Neuronal stem cell (in vitro differentiated cells): ENCODE results near the gene NGF.
"Not testable (repeated sequence)": the region's sequence is repeated elsewhere in the genome, so short reads cannot be mapped to it uniquely, and the experiment has no call there.

Experiments
- DNase-seq: peaks from one replicate; pipeline ENCODE4 v3.0.0-alpha.2; 2013; ENCODE audit warnings: low spot score
- H2AFZ ChIP-seq: one replicate; pipeline ENCODE4 v1.6.1; 2013; ENCODE audit warnings: mild to moderate bottlenecking, low read length, inconsistent platforms
- H2AK5ac ChIP-seq: 2 replicates; pipeline ENCODE4 v1.6.1; 2013; ENCODE audit warnings: low read depth, mild to moderate bottlenecking, inconsistent platforms, low read length, moderate library complexity, mixed read lengths
- H2BK120ac ChIP-seq: 2 replicates; pipeline ENCODE4 v1.6.1; 2013; ENCODE audit warnings: low read depth, mild to moderate bottlenecking, inconsistent platforms, low read length, moderate library complexity, mixed read lengths
- H2BK12ac ChIP-seq: one replicate; pipeline ENCODE4 v1.6.1; 2013; ENCODE audit warnings: low read length, inconsistent platforms
- H2BK15ac ChIP-seq: 2 replicates; pipeline ENCODE4 v1.6.1; 2013; ENCODE audit warnings: mild to moderate bottlenecking, low read length, inconsistent platforms, mixed read lengths
- H2BK5ac ChIP-seq: one replicate; pipeline ENCODE4 v1.6.1; 2013; ENCODE audit warnings: inconsistent platforms, mild to moderate bottlenecking, low read length, moderate library complexity
- H3K14ac ChIP-seq: one replicate; pipeline ENCODE4 v1.6.1; 2013; ENCODE audit warnings: low read length, inconsistent platforms
- H3K18ac ChIP-seq: 2 replicates; pipeline ENCODE4 v1.6.1; 2013; ENCODE audit warnings: low read length, inconsistent platforms
- H3K23ac ChIP-seq: 2 replicates; pipeline ENCODE4 v1.6.1; 2013; ENCODE audit warnings: low read depth, mild to moderate bottlenecking, mixed read lengths, low read length, inconsistent platforms; ENCODE audit not compliant: poor library complexity
- H3K27ac ChIP-seq: replicated peaks from 3 replicates; pipeline ENCODE4 v1.5.1; 2013; ENCODE audit warnings: low read length, inconsistent platforms
- H3K27me3 ChIP-seq, 3 experiments: 2 replicates each; pipeline ENCODE4 v1.6.1; 2013; ENCODE audit warnings: low read length in 3 of 3, mild to moderate bottlenecking in 2 of 3, inconsistent platforms in 1 of 3, low read depth in 1 of 3, mixed read lengths in 1 of 3, moderate library complexity in 1 of 3; ENCODE audit not compliant: control insufficient read depth in 3 of 3, insufficient read depth in 3 of 3
- H3K36me3 ChIP-seq, 2 donors: replicated peaks in 1 of 2; 2 replicates each; pipeline ENCODE4 v1.6.1; 2013; ENCODE audit warnings: low read length in 2 of 2; ENCODE audit not compliant: control insufficient read depth in 2 of 2, insufficient read depth in 2 of 2
- H3K4ac ChIP-seq: 2 replicates; pipeline ENCODE4 v1.6.1; 2013; ENCODE audit warnings: inconsistent platforms, mild to moderate bottlenecking, low read length, moderate library complexity
- H3K4me1 ChIP-seq, 2 donors: 1 replicate in 1 of 2; 2 replicates in 1 of 2; pipeline ENCODE4 v1.6.1; 2013; ENCODE audit warnings: low read length in 2 of 2, low read depth in 1 of 2; ENCODE audit not compliant: control insufficient read depth in 2 of 2, insufficient read depth in 1 of 2
- H3K4me2 ChIP-seq: one replicate; pipeline ENCODE4 v1.6.1; 2013; ENCODE audit warnings: mild to moderate bottlenecking, low read length, inconsistent platforms; ENCODE audit not compliant: insufficient read depth, poor library complexity, severe bottlenecking
- H3K4me3 ChIP-seq, 2 donors: 2 replicates each; pipeline ENCODE4 v1.5.1; 2013; ENCODE audit warnings: low read length in 2 of 2, mild to moderate bottlenecking in 2 of 2, inconsistent platforms in 1 of 2, moderate library complexity in 1 of 2
- H3K79me1 ChIP-seq: one replicate; pipeline ENCODE4 v1.6.1; 2013; ENCODE audit warnings: low read depth, mild to moderate bottlenecking, inconsistent platforms, low read length, moderate library complexity
- H3K9ac ChIP-seq: one replicate; pipeline ENCODE4 v1.6.1; 2013; ENCODE audit warnings: mild to moderate bottlenecking, low read depth, low read length, inconsistent platforms; ENCODE audit not compliant: poor library complexity
- H3K9me3 ChIP-seq, 2 donors: replicated peaks in 1 of 2; 2 replicates each; pipeline versions ENCODE3 to v1.6.1; 2013; ENCODE audit warnings: low read length in 2 of 2, mild to moderate bottlenecking in 2 of 2, inconsistent platforms in 1 of 2, low read depth in 1 of 2, mixed read lengths in 1 of 2, moderate library complexity in 1 of 2; ENCODE audit not compliant: control insufficient read depth in 2 of 2, insufficient read depth in 1 of 2
- H4K8ac ChIP-seq: one replicate; pipeline ENCODE4 v1.6.1; 2013; ENCODE audit warnings: low read depth, mild to moderate bottlenecking, inconsistent platforms, low read length, moderate library complexity
- H4K91ac ChIP-seq: one replicate; pipeline ENCODE4 v1.6.1; 2013; ENCODE audit warnings: low read length, low read depth, mild to moderate bottlenecking, inconsistent platforms; ENCODE audit not compliant: poor library complexity
- WGBS, 2 donors: extraction: QIAGEN DNeasy Blood & Tissue Kit; methylation state at CpG; one replicate each; pipeline ENCODE4 v1.1.7; 2013; ENCODE audit warnings: missing lambda C conversion rate in 2 of 2, mixed read lengths in 1 of 2; ENCODE audit not compliant: insufficient read length in 2 of 2, insufficient replicate concordance in 1 of 2; ENCODE audit errors: extremely low coverage in 2 of 2; 5-methylcytosine and 5-hydroxymethylcytosine counted together

NGF gene

GRCh38 chr1:115364046-115364779 lies 26.2 kb upstream of the NGF start:
- Histone ChIP-seq H3K36me3 (no peaks in the 10 kb centered on the region), H3K9ac (no peak overlapping the region), H3K14ac (no peak overlapping the region), H4K91ac (no peak overlapping the region), H2BK5ac (no peak overlapping the region), H3K4me3 (no peak overlapping the region), H2BK120ac (no peak overlapping the region), H3K27me3 (no peaks in the 10 kb centered on the region), H2BK15ac (no peak overlapping the region), H2AFZ (no peak overlapping the region), H3K4ac (no peak overlapping the region), H3K23ac (no peak overlapping the region), H3K79me1 (no peaks in the 10 kb centered on the region), H4K8ac (no peak overlapping the region), H2AK5ac (no peak overlapping the region), H3K4me1 (no peaks in the 10 kb centered on the region), H2BK12ac (no peak overlapping the region), H3K18ac (no peak overlapping the region), H3K4me2 (no peak overlapping the region), H3K9me3 (no peaks in the 10 kb centered on the region), H3K27ac (no peak overlapping the region)
- no CpG with 5 or more reads among the region's 7 CpGs for WGBS, 2 donors
- no peak for DNase-seq

- no peak overlapping the region for H2BK5ac ChIP-seq
- no peak overlapping the region for H4K91ac ChIP-seq
- H3K18ac ChIP-seq, result no peak overlapping the region
- H4K8ac ChIP-seq, result no peak overlapping the region
- DNase-seq, result no peak
- H2AK5ac ChIP-seq, result no peak overlapping the region
- no CpG with 5 or more reads among the region's 1 CpG for whole genome bisulfite sequencing, 2 donors
- H3K27me3 ChIP-seq, result no peaks in the 10 kb centered on the region
- no peak overlapping the region for H2BK120ac ChIP-seq
- no peaks in the 10 kb centered on the region for H3K36me3 ChIP-seq
- H3K4ac ChIP-seq, result no peak overlapping the region
- H2BK15ac ChIP-seq, result no peak overlapping the region
- H2BK12ac ChIP-seq, result no peak overlapping the region
- H3K79me1 ChIP-seq, result no peaks in the 10 kb centered on the region
- no peak overlapping the region for H2AFZ ChIP-seq
- no peak overlapping the region for H3K23ac ChIP-seq
- H3K4me3 ChIP-seq, result no peak overlapping the region
- H3K4me1 ChIP-seq, result no peaks in the 10 kb centered on the region
- H3K9ac ChIP-seq, result no peak overlapping the region
- H3K27ac ChIP-seq, result no peak overlapping the region
- H3K4me2 ChIP-seq, result no peak overlapping the region
- H3K9me3 ChIP-seq, result no peaks in the 10 kb centered on the region
- no peak overlapping the region for H3K14ac ChIP-seq
Measured at GRCh38 chr1:115363171-115363570, 25.1 kb upstream of the NGF start.

GRCh38 chr1:115360505-115361129 lies 22.6 kb upstream of the NGF start:
- not testable (repeated sequence) for H3K4me3 ChIP-seq, H4K8ac ChIP-seq, H3K4me2 ChIP-seq, H3K9ac ChIP-seq, H3K23ac ChIP-seq, H2BK120ac ChIP-seq, H2BK12ac ChIP-seq, H2AK5ac ChIP-seq, H3K36me3 ChIP-seq, H3K18ac ChIP-seq, H2AFZ ChIP-seq, H2BK5ac ChIP-seq, H3K4me1 ChIP-seq, DNase-seq, H3K9me3 ChIP-seq, H3K27me3 ChIP-seq, H4K91ac ChIP-seq, H2BK15ac ChIP-seq, H3K4ac ChIP-seq, H3K79me1 ChIP-seq, H3K27ac ChIP-seq
- peak overlapping the region; percentile 21 for H3K14ac ChIP-seq
- WGBS, 2 donors, result no CpG with 5 or more reads among the region's 26 CpGs

- not testable (repeated sequence) for H3K27ac ChIP-seq, H2BK12ac ChIP-seq, H3K79me1 ChIP-seq, H3K4me3 ChIP-seq, H2BK120ac ChIP-seq, H2AFZ ChIP-seq, H3K4me1 ChIP-seq, H4K8ac ChIP-seq, H2AK5ac ChIP-seq, H3K14ac ChIP-seq, H3K9me3 ChIP-seq, DNase-seq, H3K27me3 ChIP-seq, H3K4ac ChIP-seq, H3K36me3 ChIP-seq, H2BK15ac ChIP-seq, H4K91ac ChIP-seq, H3K18ac ChIP-seq, H2BK5ac ChIP-seq, H3K9ac ChIP-seq, H3K23ac ChIP-seq, H3K4me2 ChIP-seq
- no CpG with 5 or more reads among the region's 31 CpGs for WGBS, 2 donors
Measured at GRCh38 chr1:115359787-115360452, 21.9 kb upstream of the NGF start.
